Stimulated activated naive CD8-positive, alpha-beta T cell treated with anti-CD3 and anti-CD28 coated beads, Interleukin-15, amount 100 ng/mL, for 72 hours (primary cell): ENCODE measurements around the gene GRIN3B.

Experiments used
- ATAC-seq: fragments of 150-1000 bp; cut with Tn5 transposase; 2 replicates; pipeline ENCODE4 v1.10.0; 2021; ENCODE audit warnings: mild to moderate bottlenecking, moderate library complexity
- DNase-seq, 2 donors: peaks; one replicate each; pipeline ENCODE4 v3.0.0; 2021 to 2022
- H3K27ac Mint-ChIP-seq, 2 donors: one replicate each; pipeline ENCODE4 v1.8.0; 2022; ENCODE audit warnings: mild to moderate bottlenecking in 2 of 2, mixed read lengths in 2 of 2, moderate library complexity in 2 of 2
- H3K27me3 Mint-ChIP-seq: one replicate; pipeline ENCODE4 v1.8.0; 2022; ENCODE audit warnings: mixed read lengths
- H3K4me1 Mint-ChIP-seq: one replicate; pipeline ENCODE4 v1.8.0; 2022; ENCODE audit warnings: mild to moderate bottlenecking, mixed read lengths
- H3K4me3 Mint-ChIP-seq, 2 donors: one replicate each; pipeline ENCODE4 v1.8.0; 2022; ENCODE audit warnings: mild to moderate bottlenecking in 2 of 2, mixed read lengths in 2 of 2, moderate library complexity in 1 of 2
- H3K9me3 Mint-ChIP-seq, 2 donors: one replicate each; pipeline ENCODE4 v1.8.0; 2022; ENCODE audit warnings: mixed read lengths in 2 of 2

GRIN3B gene

DNA sequence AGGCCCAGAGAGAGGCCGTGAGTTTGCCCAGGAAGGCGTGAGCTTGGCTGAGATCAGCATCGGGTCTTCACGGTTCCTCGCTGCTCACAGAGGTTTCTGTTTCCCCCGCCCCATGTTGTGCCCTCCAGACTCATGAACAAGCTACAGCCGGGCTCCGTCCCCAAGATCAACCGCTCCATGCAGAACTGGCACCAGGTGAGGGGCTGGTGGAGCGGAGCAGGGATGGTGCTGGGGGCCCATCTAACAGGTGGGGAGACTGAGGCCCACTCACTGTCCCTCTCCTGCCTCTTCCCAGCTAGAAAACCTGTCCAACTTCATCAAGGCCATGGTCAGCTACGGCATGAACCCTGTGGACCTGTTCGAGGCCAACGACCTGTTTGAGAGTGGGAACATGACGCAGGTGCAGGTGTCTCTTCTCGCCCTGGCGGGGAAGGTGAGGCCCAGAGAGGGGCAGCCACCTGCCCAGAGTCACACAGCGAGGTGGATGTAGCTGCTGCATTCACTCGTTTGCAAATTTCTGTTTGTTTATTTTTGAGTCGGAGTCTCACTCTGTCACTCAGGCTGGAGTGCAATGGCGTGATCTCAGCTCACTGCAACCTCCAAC, 32.1 kb downstream of the GRIN3B start:
- Mint-ChIP-seq H3K27ac (no peak overlapping the region), H3K4me1 (peaks cover 65% of the 10 kb centered on the region), H3K4me3 (no peak overlapping the region), H3K9me3 (no peaks in the 10 kb centered on the region), H3K27me3 (no peaks in the 10 kb centered on the region)
- ATAC-seq (no peak), DNase-seq (no peak)

DNA sequence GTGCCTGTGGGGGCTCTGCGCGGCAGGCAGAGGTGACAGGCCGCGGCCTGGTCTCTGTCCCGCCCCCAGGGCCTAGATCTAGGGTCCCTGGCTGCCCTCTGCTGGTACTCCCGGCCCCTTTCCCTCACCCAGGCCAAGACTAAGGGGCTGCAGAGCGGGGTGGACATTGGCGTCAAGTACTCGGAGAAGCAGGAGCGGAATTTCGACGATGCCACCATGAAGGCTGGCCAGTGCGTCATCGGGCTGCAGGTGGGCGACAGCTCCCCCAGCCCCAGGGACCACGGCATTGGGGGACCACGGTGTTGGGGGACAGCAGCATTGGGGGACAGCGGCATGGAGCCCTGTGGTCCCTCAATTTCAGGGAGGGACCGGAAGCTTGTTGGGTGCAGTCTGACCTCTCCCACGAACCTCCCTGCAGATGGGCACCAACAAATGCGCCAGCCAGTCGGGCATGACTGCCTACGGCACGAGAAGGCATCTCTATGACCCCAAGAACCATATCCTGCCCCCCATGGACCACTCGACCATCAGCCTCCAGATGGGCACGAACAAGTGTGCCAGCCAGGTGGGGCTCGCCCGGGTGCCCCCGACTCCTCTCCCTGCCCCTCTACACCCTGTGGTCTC, 35.9 kb downstream of the GRIN3B start:
- no peaks in the 10 kb centered on the region for H3K9me3 Mint-ChIP-seq
- no peaks in the 10 kb centered on the region for H3K27me3 Mint-ChIP-seq
- H3K27ac Mint-ChIP-seq = no peak overlapping the region
- peaks cover 73% of the 10 kb centered on the region for H3K4me1 Mint-ChIP-seq
- DNase-seq (no peak), ATAC-seq (no peak)
- no peak overlapping the region for H3K4me3 Mint-ChIP-seq

DNA sequence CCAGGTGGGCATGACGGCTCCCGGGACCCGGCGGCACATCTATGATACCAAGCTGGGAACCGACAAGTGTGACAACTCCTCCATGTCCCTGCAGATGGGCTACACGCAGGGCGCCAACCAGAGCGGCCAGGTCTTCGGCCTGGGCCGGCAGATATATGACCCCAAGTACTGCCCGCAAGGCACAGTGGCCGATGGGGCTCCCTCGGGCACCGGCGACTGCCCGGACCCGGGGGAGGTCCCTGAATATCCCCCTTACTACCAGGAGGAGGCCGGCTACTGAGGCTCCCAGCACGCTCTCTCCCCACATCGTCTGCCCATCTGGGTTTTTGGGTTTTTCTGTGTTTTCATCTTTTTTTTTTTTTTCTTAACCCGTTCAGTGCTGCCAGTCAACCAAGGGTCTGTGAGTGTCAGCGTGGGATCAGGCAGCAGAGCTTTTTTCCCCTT, 37.4 kb downstream of the GRIN3B start:
- no peaks in the 10 kb centered on the region for H3K27me3 Mint-ChIP-seq
- no peak for DNase-seq
- H3K27ac Mint-ChIP-seq = peak overlapping the region in 1 of 2 donors; percentile 43
- H3K4me1 Mint-ChIP-seq = peaks cover 78% of the 10 kb centered on the region
- no peak for ATAC-seq
- no peaks in the 10 kb centered on the region for H3K9me3 Mint-ChIP-seq
- peak overlapping the region; percentile 60 to 94 for H3K4me3 Mint-ChIP-seq

DNA sequence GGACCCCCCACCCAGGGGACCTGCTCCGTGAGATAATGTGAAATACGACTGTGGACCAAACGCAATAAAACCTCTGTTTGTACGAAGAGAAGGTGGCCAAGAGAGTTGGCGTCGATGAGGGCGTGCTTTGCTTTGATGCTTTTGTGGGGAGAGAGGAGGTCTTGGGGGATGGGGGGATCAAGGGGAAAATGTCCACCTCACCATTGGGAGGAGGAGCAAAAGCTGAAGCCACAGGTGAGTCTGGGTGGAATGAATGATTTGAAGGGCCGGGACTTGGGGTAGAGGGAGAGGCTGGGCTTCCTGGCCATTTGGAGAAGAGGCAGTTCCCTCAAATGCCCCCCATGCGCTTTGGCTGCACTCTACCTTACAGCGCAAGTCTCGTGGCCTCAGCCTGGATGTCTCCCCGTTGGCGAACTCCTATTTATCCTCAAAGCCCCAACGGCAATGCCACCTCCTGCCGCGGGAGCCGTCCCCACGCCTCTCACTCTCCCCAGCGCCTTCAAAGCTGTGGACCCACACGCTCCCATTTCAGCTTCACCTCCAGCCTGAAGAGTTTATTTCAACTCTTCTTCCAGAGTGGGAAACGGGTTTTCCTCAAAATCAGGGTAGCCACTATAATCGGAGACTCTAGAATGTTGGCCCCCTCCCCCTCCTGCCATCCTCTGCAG, 38.9 kb downstream of the GRIN3B start:
- peaks cover 75% of the 10 kb centered on the region for H3K4me1 Mint-ChIP-seq

DNA sequence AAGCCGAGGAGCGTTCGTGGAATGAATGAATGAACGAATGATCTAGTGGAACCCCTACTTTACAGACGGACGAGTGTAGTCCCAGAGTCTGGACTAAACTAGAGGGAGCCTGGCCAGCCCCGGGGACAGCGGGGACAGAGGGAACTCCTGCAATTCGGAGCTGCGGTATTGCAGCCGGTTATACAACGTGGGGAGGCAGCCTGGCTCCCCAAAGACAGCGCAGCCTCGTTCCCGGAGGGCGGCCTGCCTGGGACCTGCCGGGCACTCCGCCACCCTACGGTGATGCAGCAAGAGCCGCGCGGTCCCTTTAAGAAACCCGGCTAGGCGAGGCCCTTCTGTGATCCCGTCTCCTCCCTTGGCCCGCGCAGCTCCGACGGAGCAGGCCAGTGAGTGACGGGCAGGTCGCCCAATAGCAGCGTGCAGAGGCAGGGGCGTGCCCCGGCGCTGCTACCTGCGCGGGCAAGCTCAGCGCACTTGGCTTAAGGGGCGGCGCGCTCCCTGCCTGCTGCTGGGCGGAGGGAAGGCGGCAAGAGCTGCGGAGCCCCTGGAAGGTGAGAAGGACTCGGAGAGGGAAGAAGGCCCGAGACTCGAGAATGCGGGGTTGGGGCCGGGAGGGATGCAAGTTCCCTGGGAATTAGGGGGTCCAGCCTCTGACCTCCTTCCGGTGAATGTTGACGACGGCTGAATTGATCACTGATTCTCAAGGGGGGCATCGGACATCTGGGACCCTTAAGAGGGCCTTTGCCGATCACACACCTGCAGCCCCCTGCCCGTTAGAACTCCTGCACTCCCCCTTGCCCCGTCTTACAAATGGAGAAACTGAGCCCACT, 39.6 kb downstream of the GRIN3B start, which contains the start of gene ABCA7:
ABCA7 (plus strand) TSS at position 462 of the 830 bp plus-strand sequence. CDS start 1,255 bp downstream, outside the sequence.
- Mint-ChIP-seq H3K4me3 (peak within 1 kb of the TSS; percentile 94 to 97), H3K4me1 (peaks cover 75% of the 10 kb centered on the region)

More for the DNA sequence above, 38.9 kb downstream of the GRIN3B start:
- Mint-ChIP-seq H3K9me3 (no peaks in the 10 kb centered on the region), H3K27me3 (no peaks in the 10 kb centered on the region), H3K4me3 (peak overlapping the region; percentile 94 to 97), H3K27ac (peak overlapping the region in 1 of 2 donors; percentile 57)
- no peak for DNase-seq
- no peak for ATAC-seq

DNA sequence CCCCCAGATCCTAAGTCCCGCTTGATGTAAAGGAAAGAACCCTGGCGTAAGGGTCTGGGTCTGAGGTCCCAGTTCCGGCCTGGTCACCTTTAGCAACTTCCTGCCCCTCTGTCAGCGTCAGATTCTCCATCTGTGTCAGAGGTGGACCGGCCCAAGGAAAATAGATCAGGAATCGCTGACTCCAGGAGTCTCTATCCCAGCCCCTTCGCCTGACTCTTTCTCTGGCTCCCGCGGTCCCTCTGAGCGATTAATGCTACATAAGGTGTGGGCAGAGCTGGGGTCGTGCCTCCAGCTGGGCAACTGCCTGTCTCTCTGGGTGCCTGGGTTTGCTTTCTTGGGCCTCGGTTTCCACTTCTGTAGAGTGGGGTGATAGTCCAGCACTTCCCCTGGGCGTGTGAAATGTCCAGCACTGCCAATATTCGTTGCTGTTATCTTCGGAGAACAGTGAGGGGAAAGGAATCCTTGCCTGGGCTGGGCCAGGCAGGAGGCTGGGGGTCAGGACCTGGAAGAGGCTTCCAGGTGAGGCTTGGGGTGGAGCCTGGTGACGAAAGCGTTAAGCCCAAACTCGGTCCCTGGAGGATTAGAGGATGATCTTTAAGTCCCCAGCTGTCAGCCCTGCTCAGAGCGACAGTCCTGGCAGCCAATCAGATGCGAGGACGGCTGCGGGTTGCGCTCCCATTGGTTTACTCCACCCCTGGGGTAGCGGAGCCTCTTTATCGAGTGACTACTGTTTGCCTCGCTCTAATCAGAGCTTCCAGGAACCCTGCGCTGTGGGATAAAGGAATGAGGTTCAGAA, 40.5 kb downstream of the GRIN3B start:
- Mint-ChIP-seq H3K4me1 (peaks cover 69% of the 10 kb centered on the region), H3K4me3 (peak overlapping the region; percentile 94 to 97), H3K9me3 (no peaks in the 10 kb centered on the region), H3K27ac (peak overlapping the region; percentile 86), H3K27me3 (no peaks in the 10 kb centered on the region)
- peak; percentile 85 to 93 for DNase-seq
- ATAC-seq = peak; percentile 75

More for the DNA sequence above, 39.6 kb downstream of the GRIN3B start, which contains the start of gene ABCA7:
- peak within 1 kb of the TSS; percentile 73 to 93 for H3K27ac Mint-ChIP-seq
- no peaks in the 10 kb centered on the region for H3K27me3 Mint-ChIP-seq
- peak; percentile 95 for ATAC-seq
- DNase-seq = peak; percentile 100
- H3K9me3 Mint-ChIP-seq = no peaks in the 10 kb centered on the region

DNA sequence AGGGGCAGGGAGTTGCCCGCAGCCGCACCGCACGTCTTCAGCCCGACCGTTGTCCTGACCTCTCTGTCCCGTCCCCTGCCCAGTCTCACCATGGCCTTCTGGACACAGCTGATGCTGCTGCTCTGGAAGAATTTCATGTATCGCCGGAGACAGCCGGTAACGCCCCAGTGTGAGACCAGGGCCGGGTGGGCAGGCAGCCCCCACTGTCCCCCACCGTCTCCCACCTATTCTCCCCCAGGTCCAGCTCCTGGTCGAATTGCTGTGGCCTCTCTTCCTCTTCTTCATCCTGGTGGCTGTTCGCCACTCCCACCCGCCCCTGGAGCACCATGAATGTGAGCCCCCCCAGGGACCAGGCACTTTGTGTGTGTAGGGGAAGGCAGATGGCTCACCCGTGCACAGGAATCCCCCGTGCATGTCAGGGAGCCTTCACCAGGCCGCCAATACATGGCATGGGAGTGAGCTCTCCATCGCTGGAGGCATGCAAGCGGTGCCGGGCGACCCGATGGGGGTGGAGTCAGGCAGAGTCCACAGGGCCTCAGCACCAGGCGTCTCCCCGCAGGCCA, 41.1 kb downstream of the GRIN3B start:
- peak overlapping the region in 1 of 2 donors; percentile 86 for H3K27ac Mint-ChIP-seq
- no peaks in the 10 kb centered on the region for H3K27me3 Mint-ChIP-seq
- H3K4me1 Mint-ChIP-seq = peaks cover 62% of the 10 kb centered on the region
- ATAC-seq (no peak), DNase-seq (no peak)
- H3K4me3 Mint-ChIP-seq = peak overlapping the region; percentile 94 to 97
- H3K9me3 Mint-ChIP-seq = no peaks in the 10 kb centered on the region

DNA sequence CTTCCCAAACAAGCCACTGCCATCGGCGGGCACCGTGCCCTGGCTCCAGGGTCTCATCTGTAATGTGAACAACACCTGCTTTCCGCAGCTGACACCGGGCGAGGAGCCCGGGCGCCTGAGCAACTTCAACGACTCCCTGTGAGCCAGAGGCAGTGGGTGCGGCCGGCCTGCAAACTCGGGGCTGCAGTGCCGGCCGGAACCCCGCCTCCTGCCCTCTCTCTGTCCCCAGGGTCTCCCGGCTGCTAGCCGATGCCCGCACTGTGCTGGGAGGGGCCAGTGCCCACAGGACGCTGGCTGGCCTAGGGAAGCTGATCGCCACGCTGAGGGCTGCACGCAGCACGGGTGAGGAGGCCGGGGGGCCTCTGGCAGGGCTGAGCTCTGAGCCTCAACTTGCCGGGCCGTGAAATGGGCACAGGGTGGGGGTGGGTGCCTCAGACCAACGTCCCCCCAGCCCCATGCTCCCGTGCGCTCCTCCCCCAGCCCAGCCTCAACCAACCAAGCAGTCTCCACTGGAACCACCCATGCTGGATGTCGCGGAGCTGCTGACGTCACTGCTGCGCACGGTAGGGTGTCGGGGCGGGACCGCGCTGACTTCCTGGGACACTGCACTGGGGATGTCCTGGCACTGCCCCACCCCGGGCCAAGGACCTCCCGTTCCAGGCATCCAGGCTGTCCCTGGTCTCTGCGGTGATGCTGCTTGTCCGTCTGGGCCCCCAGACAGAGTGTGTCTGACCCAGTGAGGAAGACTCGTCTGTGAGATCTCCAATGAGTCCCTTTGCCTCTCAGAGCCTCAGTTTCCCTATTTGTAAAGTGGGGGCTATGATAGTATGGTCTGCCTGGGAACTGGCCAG, 41.8 kb downstream of the GRIN3B start:
- ATAC-seq (no peak), DNase-seq (no peak)
- Mint-ChIP-seq H3K4me3 (peak overlapping the region in 1 of 2 donors; percentile 13), H3K9me3 (no peaks in the 10 kb centered on the region), H3K4me1 (peaks cover 57% of the 10 kb centered on the region), H3K27me3 (no peaks in the 10 kb centered on the region), H3K27ac (no peak overlapping the region)

DNA sequence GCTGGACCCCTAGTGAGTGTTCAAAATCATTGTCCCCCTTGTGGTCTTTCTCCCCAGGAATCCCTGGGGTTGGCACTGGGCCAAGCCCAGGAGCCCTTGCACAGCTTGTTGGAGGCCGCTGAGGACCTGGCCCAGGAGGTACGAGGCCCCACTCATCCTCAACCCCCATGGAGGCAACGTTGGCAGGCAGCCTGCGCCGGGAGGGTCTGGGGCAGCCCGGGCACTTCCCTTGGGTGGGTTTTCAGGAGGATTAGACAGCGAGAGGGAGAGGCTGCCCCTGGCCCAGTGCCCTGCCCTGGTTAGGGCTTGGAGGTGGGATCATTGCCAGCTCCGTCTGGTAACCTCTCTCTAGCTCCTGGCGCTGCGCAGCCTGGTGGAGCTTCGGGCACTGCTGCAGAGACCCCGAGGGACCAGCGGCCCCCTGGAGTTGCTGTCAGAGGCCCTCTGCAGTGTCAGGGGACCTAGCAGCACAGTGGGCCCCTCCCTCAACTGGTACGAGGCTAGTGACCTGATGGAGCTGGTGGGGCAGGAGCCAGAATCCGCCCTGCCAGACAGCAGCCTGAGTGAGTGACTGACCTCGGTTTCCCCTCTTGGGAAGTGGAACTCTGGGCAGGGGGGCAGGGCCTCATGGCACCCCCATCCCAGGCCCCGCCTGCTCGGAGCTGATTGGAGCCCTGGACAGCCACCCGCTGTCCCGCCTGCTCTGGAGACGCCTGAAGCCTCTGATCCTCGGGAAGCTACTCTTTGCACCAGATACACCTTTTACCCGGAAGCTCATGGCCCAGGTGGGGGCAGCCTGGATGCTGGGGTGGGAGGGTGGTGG, 42.7 kb downstream of the GRIN3B start:
- Mint-ChIP-seq H3K4me3 (no peak overlapping the region), H3K4me1 (peaks cover 50% of the 10 kb centered on the region), H3K27ac (no peak overlapping the region), H3K9me3 (no peaks in the 10 kb centered on the region), H3K27me3 (no peaks in the 10 kb centered on the region)
- ATAC-seq (no peak), DNase-seq (no peak)

DNA sequence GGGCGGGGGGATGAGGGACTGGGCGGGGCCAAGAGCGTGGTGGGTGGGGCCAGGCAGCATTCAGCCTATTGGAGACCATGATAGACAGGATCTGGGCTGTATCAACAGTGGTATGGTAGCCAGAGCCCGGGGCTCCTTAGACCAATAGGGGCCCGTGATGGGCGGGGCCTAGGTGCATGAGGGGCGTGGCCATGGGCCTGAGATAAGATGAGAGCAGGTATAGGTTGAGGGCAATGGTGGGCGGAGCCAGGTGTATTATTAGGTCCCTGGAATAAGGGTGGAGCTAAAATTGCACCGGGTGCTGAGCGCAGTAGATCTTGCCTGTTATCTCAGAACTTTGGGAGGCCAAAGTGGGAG, 45.0 kb downstream of the GRIN3B start:
- peak; percentile 76 to 77 for DNase-seq
- no peaks in the 10 kb centered on the region for H3K27me3 Mint-ChIP-seq
- H3K4me1 Mint-ChIP-seq = peaks cover 26% of the 10 kb centered on the region
- H3K9me3 Mint-ChIP-seq = no peaks in the 10 kb centered on the region
- no peak overlapping the region for H3K27ac Mint-ChIP-seq
- ATAC-seq = peak; percentile 70
- H3K4me3 Mint-ChIP-seq = no peak overlapping the region

DNA sequence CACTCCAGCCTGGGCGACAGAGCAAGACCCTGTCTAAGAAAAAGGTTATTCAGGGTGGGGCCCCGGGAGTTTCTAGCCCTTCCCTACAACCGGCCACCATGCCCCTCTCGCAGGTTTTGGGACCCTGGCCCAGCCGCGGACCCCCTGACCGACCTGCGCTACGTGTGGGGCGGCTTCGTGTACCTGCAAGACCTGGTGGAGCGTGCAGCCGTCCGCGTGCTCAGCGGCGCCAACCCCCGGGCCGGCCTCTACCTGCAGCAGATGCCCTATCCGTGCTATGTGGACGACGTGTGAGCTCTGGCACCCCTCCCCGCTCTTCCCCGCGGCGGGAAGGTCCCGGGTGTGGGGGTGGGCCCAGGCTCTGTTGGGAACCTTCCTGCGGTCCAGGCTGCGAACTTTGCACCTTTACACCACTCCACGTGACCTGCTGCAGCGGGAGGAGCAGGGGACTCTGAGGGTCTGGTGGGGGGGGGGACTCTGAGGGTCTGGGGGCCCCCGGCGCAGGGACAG, 46.0 kb downstream of the GRIN3B start:
- DNase-seq (no peak), ATAC-seq (no peak)
- Mint-ChIP-seq H3K4me1 (peaks cover 17% of the 10 kb centered on the region), H3K27me3 (no peaks in the 10 kb centered on the region), H3K27ac (no peak overlapping the region), H3K9me3 (no peaks in the 10 kb centered on the region), H3K4me3 (no peak overlapping the region)

DNA sequence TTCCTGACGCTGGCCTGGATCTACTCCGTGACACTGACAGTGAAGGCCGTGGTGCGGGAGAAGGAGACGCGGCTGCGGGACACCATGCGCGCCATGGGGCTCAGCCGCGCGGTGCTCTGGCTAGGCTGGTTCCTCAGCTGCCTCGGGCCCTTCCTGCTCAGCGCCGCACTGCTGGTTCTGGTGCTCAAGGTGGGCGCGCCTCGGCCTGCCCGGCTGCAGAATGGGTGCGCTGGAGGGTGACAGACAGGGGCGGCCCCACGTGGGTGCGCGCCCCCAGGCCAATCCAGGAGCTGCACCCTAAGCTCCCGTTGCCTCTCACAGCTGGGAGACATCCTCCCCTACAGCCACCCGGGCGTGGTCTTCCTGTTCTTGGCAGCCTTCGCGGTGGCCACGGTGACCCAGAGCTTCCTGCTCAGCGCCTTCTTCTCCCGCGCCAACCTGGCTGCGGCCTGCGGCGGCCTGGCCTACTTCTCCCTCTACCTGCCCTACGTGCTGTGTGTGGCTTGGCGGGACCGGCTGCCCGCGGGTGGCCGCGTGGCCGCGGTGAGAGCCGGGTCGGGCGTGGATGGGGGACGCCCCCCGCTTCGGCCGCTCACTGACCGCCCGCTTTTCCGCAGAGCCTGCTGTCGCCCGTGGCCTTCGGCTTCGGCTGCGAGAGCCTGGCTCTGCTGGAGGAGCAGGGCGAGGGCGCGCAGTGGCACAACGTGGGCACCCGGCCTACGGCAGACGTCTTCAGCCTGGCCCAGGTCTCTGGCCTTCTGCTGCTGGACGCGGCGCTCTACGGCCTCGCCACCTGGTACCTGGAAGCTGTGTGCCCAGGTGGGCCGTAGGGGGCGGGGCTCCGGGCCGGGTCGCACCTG, 46.8 kb downstream of the GRIN3B start:
- Mint-ChIP-seq H3K9me3 (no peaks in the 10 kb centered on the region), H3K27me3 (no peaks in the 10 kb centered on the region), H3K4me1 (peaks cover 18% of the 10 kb centered on the region), H3K27ac (no peak overlapping the region), H3K4me3 (no peak overlapping the region)
- no peak for ATAC-seq
- no peak for DNase-seq
